Stimulated activated naive CD4-positive, alpha-beta T cell (primary cell): ENCODE measurements around the gene TKTL1.

Experiments used
- DNase-seq, 6 experiments: peaks; one replicate each; lab custom pipeline; 2025; lab: John Stamatoyannopoulos, UW

The TKTL1 gene

DNA sequence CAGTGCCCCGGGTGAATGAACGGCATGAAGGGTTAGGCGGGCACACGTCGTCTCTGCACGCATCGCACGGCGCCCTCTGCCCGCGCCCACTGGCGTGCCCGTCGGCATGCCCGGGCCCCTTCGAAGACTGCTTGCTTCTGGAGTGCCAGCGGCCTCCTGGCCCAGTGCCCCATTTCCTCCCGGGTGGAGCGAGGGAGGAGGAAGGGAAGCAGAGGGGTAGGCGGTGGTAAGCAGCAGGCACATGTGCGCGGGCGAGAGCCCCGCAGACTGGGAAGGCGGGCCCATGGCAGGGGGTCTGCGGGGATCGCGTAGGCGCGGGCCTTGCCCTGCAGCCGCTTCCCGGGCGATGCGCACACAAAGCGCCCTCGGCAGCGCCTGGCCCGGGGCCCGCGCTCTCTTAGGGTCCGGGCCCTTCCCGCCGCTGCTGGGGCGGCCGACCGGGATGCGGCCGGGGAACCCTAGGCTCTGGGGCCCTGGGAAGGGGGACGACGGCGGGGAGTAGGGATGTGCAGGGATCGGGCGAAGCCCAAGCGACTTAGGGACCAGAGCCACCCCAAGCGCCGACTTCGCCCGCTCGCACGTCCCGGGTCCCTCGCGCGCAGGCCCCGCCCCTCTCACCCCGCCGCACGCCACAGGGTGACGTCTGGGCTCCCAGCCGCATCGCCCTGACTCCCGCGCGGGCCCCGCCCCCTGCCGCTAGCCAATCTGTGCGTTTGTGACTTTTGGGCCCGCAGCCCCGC, 82.6 kb downstream of the TKTL1 start:
- peak; percentile 28 to 76 (median 59) for DNase-seq

DNA sequence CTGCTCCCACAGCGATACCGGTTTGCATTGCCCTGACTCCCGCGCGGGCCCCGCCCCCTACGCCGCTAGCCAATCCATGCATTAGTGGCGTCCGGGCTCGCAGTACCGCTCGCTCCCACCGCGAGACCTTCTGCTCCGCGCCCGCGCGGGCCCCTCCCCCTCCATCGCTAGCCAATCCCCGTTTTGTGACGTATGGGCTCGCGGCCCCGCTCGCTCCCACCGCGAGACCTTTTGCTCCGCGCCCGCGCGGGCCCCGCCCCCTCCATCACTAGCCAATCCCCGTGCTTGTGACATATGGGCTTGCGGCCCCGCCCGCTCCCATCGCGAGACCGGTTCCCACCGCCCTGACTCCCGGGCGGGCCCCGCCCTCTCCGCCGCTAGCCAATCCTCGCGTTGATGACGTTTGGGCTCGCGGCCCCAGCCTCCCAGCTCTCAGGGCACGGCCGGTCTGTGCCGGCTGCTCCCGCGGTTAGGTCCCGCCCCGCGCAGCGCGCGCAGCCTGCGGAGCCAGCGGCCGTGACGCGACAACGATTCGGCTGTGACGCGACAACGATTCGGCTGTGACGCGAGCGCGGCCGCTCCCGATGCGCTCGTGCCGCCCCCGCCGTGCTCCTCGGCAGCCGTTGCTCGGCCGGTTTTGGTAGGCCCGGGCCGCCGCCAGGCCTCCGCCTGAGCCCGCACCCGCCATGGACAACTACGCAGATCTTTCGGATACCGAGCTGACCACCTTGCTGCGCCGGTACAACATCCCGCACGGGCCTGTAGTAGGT, 83.4 kb downstream of the TKTL1 start, which contains the start of gene EMD:
TSS of gene EMD (plus strand) at position 497 of the 770 bp plus-strand sequence. CDS start at position 687, 190 bp downstream.
- peak; percentile 97 to 100 (median 99) for DNase-seq

DNA sequence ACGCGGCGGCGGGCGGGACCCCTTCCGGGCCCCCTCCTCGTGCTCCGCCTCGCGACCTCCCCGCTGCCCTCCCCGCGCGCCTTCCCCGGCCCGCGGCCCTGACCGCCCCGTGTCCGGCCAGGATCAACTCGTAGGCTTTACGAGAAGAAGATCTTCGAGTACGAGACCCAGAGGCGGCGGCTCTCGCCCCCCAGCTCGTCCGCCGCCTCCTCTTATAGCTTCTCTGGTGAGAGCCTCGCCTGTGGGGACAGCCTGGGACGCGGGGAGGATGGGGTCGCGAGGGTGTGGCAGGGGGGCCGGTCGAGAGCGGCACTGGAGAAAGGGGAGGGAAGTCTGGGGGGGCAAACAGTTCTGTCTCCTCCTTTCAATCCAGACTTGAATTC, 84.0 kb downstream of the TKTL1 start:
- DNase-seq: no peak
